Measurements from ENCODE around the gene COBLL1. TPM values are rescaled to one million over a fixed set of nuclear protein-coding genes. Genes with fewer than 3 reads are reported as not detected.
A peak's percentile ranks its signal among the peaks of the same experiment; 100 is the strongest.

Gene COBLL1, protein sequence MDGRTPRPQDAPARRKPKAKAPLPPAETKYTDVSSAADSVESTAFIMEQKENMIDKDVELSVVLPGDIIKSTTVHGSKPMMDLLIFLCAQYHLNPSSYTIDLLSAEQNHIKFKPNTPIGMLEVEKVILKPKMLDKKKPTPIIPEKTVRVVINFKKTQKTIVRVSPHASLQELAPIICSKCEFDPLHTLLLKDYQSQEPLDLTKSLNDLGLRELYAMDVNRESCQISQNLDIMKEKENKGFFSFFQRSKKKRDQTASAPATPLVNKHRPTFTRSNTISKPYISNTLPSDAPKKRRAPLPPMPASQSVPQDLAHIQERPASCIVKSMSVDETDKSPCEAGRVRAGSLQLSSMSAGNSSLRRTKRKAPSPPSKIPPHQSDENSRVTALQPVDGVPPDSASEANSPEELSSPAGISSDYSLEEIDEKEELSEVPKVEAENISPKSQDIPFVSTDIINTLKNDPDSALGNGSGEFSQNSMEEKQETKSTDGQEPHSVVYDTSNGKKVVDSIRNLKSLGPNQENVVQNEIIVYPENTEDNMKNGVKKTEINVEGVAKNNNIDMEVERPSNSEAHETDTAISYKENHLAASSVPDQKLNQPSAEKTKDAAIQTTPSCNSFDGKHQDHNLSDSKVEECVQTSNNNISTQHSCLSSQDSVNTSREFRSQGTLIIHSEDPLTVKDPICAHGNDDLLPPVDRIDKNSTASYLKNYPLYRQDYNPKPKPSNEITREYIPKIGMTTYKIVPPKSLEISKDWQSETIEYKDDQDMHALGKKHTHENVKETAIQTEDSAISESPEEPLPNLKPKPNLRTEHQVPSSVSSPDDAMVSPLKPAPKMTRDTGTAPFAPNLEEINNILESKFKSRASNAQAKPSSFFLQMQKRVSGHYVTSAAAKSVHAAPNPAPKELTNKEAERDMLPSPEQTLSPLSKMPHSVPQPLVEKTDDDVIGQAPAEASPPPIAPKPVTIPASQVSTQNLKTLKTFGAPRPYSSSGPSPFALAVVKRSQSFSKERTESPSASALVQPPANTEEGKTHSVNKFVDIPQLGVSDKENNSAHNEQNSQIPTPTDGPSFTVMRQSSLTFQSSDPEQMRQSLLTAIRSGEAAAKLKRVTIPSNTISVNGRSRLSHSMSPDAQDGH
- 38.3 TPM for polyA plus RNA-seq
- long read RNA-seq, donor 1, full-length matches to known transcripts = 4 of 4 reads
- long read RNA-seq, donor 1, partial matches to known transcripts = 0 of 4 reads
- long read RNA-seq, donor 1, other reads (novel, unspliced or antisense) = 0 of 4 reads
- long read RNA-seq, donor 2, full-length matches to known transcripts = 5 of 5 reads
- long read RNA-seq, donor 2, partial matches to known transcripts = 0 of 5 reads
- long read RNA-seq, donor 2, other reads (novel, unspliced or antisense) = 0 of 5 reads
- long read RNA-seq, donor 3 = 0 reads
- long read RNA-seq, donor 4, full-length matches to known transcripts = 1 of 1 reads
- long read RNA-seq, donor 4, partial matches to known transcripts = 0 of 1 reads
- long read RNA-seq, donor 4, other reads (novel, unspliced or antisense) = 0 of 1 reads
- long read RNA-seq, donor 5, full-length matches to known transcripts = 3 of 3 reads
- long read RNA-seq, donor 5, partial matches to known transcripts = 0 of 3 reads
- long read RNA-seq, donor 5, other reads (novel, unspliced or antisense) = 0 of 3 reads
- long read RNA-seq, donor 6, full-length matches to known transcripts = 7 of 7 reads
- long read RNA-seq, donor 6, partial matches to known transcripts = 0 of 7 reads
- long read RNA-seq, donor 6, other reads (novel, unspliced or antisense) = 0 of 7 reads
- long read RNA-seq, donor 7, full-length matches to known transcripts = 2 of 2 reads
- long read RNA-seq, donor 7, partial matches to known transcripts = 0 of 2 reads
- long read RNA-seq, donor 7, other reads (novel, unspliced or antisense) = 0 of 2 reads
- long read RNA-seq, donor 8, full-length matches to known transcripts = 9 of 9 reads
- long read RNA-seq, donor 8, partial matches to known transcripts = 0 of 9 reads
- long read RNA-seq, donor 8, other reads (novel, unspliced or antisense) = 0 of 9 reads
- long read RNA-seq, donor 9, full-length matches to known transcripts = 5 of 5 reads
- long read RNA-seq, donor 9, partial matches to known transcripts = 0 of 5 reads
- long read RNA-seq, donor 9, other reads (novel, unspliced or antisense) = 0 of 5 reads
- long read RNA-seq, donor 10, full-length matches to known transcripts = 7 of 7 reads
- long read RNA-seq, donor 10, partial matches to known transcripts = 0 of 7 reads
- long read RNA-seq, donor 10, other reads (novel, unspliced or antisense) = 0 of 7 reads
- long read RNA-seq, donor 11, full-length matches to known transcripts = 5 of 5 reads
- long read RNA-seq, donor 11, partial matches to known transcripts = 0 of 5 reads
- long read RNA-seq, donor 11, other reads (novel, unspliced or antisense) = 0 of 5 reads

DNA sequence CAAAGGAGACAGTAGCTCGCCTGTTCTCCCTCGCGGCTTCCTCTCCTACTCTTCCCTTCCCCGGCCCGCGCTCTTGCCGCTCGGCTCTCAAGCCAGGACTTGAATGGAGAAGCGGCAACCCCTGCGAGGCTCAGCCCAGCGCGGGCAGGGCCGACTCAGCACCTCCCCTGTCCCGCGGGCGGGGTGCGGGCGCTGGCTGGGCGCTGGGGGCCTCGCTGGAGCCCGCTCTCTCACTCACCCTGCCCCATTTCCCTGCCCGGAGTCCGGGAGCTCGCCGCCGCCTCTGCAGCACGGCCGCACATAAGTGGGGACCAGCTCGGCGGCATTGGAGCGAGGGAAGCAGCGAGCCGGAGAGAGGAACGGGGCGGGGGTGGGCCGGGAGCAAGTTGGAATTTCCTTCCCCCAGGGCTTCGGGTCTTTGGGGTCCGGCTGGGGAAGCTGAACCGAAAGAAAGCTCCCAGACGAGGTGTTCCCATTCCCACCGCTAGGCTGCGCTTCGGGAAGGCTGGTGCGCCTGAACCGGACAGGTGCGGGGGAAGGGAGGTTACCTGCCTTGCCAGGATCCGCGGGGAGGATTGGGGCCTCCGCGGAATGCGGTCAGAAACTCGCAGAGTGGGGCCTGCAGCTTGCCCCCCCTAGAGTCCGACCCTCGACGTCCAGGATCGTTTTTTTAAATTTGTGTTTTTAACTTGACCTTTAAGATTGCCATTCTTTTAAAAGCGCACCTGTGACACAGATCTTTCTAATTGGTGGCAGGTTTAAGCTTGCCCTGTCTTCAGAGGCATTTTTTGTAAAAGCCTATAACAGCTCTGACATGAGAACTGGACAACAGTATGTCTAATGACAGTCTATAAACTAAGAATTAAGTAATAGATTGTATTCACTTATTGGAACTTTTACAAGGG, at the start of gene COBLL1:
Gene COBLL1, minus strand, starts transcription at position 105 of the 905 bp plus-strand sequence. CDS start 627 bp downstream, outside the sequence.
- Histone ChIP-seq H3K27ac (ENCODE audit: low read length) (peak within 1 kb of the TSS; percentile 96), H3K36me3 (ENCODE audit: control insufficient read depth, insufficient read depth, low read length) (no peaks in the 10 kb centered on the region), H3K27me3 (ENCODE audit: control insufficient read depth, insufficient read depth, low read length) (no peaks in the 10 kb centered on the region), H3K9me3 (ENCODE audit: control insufficient read depth, low read depth, low read length) (no peaks in the 10 kb centered on the region), H3K4me3 (ENCODE audit: low read length) (peak within 1 kb of the TSS; percentile 74), H3K4me1 (ENCODE audit: control insufficient read depth, insufficient read depth, low read length) (peaks cover 4% of the 10 kb centered on the region)
- no CpG with 5 or more reads among the region's 57 CpGs for WGBS (ENCODE audit: insufficient coverage, low lambda C conversion rate)
- DNase-seq = peak; percentile 88 to 94

DNA sequence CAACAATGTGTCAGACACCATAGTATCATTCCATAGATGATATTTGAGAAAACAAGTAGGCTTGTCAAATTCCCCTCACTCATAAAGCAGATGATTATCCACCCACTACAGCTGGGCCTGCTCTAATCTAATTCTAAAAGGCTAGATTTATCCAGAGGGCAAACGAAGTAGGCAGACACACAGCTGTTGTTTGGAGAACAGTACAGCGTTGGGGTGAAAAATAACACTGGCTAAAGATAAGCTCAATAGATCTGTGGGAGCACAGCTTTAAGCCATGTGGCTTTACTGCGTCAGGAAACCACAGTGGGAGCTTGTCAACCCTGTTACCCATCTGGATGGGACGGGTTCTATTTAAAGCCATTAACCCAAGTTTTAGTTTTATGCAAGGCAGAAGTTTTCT, 48.9 kb upstream of the COBLL1 start:
- H3K9me3 ChIP-seq (ENCODE audit: control insufficient read depth, low read depth, low read length) = no peaks in the 10 kb centered on the region
- no peak for DNase-seq
- 28% methylated on average over 3 of the region's 4 CpGs for WGBS (ENCODE audit: insufficient coverage, low lambda C conversion rate)
- peaks cover 8% of the 10 kb centered on the region for H3K4me1 ChIP-seq (ENCODE audit: control insufficient read depth, insufficient read depth, low read length)
- H3K27ac ChIP-seq (ENCODE audit: low read length) = no peak overlapping the region
- H3K36me3 ChIP-seq (ENCODE audit: control insufficient read depth, insufficient read depth, low read length) = no peaks in the 10 kb centered on the region
- no peaks in the 10 kb centered on the region for H3K27me3 ChIP-seq (ENCODE audit: control insufficient read depth, insufficient read depth, low read length)
- H3K4me3 ChIP-seq (ENCODE audit: low read length) = no peak overlapping the region

DNA sequence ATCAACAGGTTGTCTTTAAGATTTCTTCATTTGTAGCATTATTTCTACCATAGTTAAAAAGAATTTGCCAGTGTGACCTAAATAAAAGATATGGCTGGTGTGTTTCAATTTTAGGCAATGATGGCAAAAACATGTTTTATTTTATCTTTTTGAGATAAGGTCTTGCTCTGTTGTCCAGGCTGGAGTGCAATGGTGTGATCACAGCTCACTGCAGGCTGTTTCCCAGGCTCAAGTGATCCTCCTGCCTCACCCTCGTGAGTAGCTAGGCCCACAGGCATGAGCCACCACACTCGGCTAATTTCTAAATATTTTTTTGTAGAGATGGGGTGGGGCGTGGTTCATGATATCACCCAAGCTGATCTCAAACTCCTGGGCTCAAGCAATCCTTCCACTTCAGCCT, 47.0 kb upstream of the COBLL1 start:
- no peaks in the 10 kb centered on the region for H3K9me3 ChIP-seq (ENCODE audit: control insufficient read depth, low read depth, low read length)
- peak overlapping the region; percentile 79 for H3K27ac ChIP-seq (ENCODE audit: low read length)
- H3K4me1 ChIP-seq (ENCODE audit: control insufficient read depth, insufficient read depth, low read length) = peaks cover 8% of the 10 kb centered on the region
- DNase-seq = no peak
- H3K4me3 ChIP-seq (ENCODE audit: low read length) = no peak overlapping the region
- no peaks in the 10 kb centered on the region for H3K36me3 ChIP-seq (ENCODE audit: control insufficient read depth, insufficient read depth, low read length)
- WGBS (ENCODE audit: insufficient coverage, low lambda C conversion rate) = no CpG with 5 or more reads among the region's 3 CpGs
- H3K27me3 ChIP-seq (ENCODE audit: control insufficient read depth, insufficient read depth, low read length) = no peaks in the 10 kb centered on the region

DNA sequence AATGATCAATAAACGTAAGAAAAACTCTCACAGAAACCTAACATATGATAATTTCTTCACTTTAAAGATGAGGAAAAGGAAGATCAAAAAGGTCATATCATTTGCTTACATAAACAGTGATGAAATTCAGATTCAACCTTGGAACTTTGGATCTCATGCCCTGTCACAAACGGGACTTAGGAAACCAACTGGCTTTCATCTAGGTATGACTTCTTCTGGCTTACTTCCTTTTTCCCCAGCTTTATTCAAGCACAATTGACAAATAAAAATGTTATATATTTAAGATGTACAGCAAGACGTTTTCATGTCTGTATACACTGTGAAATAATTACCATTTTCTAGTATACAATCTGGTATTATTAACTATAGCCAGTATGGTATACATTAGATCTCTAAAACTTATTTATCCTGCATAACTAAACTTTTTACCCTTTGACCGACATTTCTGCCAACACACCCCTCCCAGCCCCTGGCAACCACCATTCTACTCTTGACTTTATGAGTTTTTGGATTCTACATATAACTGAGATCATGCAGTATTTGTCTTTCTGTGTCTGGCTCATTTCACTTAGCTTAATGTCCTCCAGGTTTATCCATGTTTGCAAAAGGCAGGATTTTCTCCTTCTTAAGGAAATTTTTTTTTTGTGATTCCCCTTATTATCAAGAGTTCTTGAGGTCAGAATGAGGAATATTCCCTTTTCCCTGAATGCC, 46.0 kb upstream of the COBLL1 start:
- no peaks in the 10 kb centered on the region for H3K9me3 ChIP-seq (ENCODE audit: control insufficient read depth, low read depth, low read length)
- peaks cover 8% of the 10 kb centered on the region for H3K4me1 ChIP-seq (ENCODE audit: control insufficient read depth, insufficient read depth, low read length)
- DNase-seq = peak; percentile 77 to 90
- no peaks in the 10 kb centered on the region for H3K36me3 ChIP-seq (ENCODE audit: control insufficient read depth, insufficient read depth, low read length)
- no peak overlapping the region for H3K4me3 ChIP-seq (ENCODE audit: low read length)
- WGBS (ENCODE audit: insufficient coverage, low lambda C conversion rate) = 26% methylated on average over 2 of the region's 4 CpGs
- no peaks in the 10 kb centered on the region for H3K27me3 ChIP-seq (ENCODE audit: control insufficient read depth, insufficient read depth, low read length)
- H3K27ac ChIP-seq (ENCODE audit: low read length) = peak overlapping the region; percentile 79

DNA sequence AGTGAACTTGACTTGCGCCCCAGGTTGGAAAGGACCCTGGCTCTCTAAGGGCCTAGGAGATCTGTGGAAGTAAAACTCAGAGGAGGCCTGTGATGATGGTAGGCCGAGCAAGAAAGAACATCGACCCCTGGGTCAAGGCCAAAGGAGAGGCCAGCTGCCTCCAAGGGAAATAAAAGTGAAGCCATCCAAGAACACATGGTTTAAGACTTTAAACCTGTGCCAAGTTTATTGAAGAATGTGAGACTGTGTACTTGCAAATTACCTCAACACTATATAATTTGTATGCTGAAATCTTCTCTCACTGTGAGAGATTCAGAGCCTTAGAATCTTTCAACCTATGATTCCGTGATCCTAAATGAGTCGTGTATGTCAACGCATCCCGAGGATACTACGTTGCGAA, 40.7 kb upstream of the COBLL1 start:
- peak overlapping the region; percentile 8 for H3K27ac ChIP-seq (ENCODE audit: low read length)
- H3K36me3 ChIP-seq (ENCODE audit: control insufficient read depth, insufficient read depth, low read length) = no peaks in the 10 kb centered on the region

DNA sequence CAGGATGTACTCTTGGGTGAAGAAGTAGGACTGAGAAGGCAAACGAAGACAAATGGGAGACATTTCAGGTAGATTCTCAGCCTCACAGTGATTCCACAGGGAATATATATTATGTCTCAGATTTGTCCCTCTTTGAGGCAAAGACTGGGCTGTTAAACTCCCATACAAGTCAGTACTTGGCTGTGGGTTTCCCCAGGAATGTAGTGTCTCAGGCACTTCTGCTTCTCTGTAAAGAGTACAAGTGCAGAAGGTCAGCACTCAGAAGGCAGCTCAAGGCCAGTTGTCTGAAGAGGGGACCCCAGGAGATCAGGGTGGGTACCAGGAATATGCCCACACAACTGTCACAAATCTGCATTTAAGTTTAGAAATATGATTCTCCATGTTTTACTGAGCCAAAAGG, 39.9 kb upstream of the COBLL1 start:
- no peak for DNase-seq
- Histone ChIP-seq H3K27me3 (ENCODE audit: control insufficient read depth, insufficient read depth, low read length) (no peaks in the 10 kb centered on the region), H3K27ac (ENCODE audit: low read length) (no peak overlapping the region), H3K36me3 (ENCODE audit: control insufficient read depth, insufficient read depth, low read length) (no peaks in the 10 kb centered on the region), H3K4me1 (ENCODE audit: control insufficient read depth, insufficient read depth, low read length) (no peaks in the 10 kb centered on the region), H3K9me3 (ENCODE audit: control insufficient read depth, low read depth, low read length) (no peaks in the 10 kb centered on the region), H3K4me3 (ENCODE audit: low read length) (no peak overlapping the region)
- WGBS (ENCODE audit: insufficient coverage, low lambda C conversion rate) = no CpG with 5 or more reads among the region's 1 CpG

More for the DNA sequence above, 40.7 kb upstream of the COBLL1 start:
- DNase-seq = peak; percentile 20 to 70
- H3K4me3 ChIP-seq (ENCODE audit: low read length) = no peak overlapping the region
- no CpG with 5 or more reads among the region's 9 CpGs for WGBS (ENCODE audit: insufficient coverage, low lambda C conversion rate)
- H3K27me3 ChIP-seq (ENCODE audit: control insufficient read depth, insufficient read depth, low read length) = no peaks in the 10 kb centered on the region
- H3K4me1 ChIP-seq (ENCODE audit: control insufficient read depth, insufficient read depth, low read length) = no peaks in the 10 kb centered on the region
- H3K9me3 ChIP-seq (ENCODE audit: control insufficient read depth, low read depth, low read length) = no peaks in the 10 kb centered on the region

DNA sequence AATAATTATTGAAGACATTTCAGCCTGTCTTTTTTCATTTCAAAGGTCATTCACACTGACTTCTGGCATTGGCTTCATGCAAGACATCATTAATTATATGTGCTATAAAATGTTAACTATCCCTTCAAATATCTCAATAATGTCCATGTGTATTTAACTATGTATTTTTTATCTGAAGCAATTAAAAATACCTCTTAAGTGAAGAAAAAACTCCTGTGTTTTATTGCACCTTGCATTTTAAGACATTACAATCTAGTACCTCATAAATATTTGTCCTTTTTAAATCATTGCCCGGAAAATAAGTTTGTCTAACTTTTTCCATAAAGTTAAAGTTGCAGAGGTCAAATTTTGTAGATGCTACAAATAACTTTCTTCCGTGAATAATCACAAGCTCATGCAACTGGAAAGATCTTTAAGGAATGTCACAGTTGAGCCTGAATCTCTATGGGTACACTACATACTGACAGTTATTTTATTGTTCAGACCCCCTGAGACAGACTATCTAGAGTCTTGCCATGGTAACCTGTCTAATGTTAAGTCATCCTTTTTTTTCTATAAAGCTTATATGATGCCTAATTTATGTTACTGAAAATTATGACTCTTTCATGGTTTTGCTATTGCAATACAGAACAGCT, 38.4 kb upstream of the COBLL1 start:
- no peaks in the 10 kb centered on the region for H3K9me3 ChIP-seq (ENCODE audit: control insufficient read depth, low read depth, low read length)
- no peak overlapping the region for H3K4me3 ChIP-seq (ENCODE audit: low read length)
- no peak for DNase-seq
- no peaks in the 10 kb centered on the region for H3K36me3 ChIP-seq (ENCODE audit: control insufficient read depth, insufficient read depth, low read length)
- H3K27ac ChIP-seq (ENCODE audit: low read length) = no peak overlapping the region
- 40% methylated on average over 1 of the region's 2 CpGs for WGBS (ENCODE audit: insufficient coverage, low lambda C conversion rate)
- no peaks in the 10 kb centered on the region for H3K4me1 ChIP-seq (ENCODE audit: control insufficient read depth, insufficient read depth, low read length)
- no peaks in the 10 kb centered on the region for H3K27me3 ChIP-seq (ENCODE audit: control insufficient read depth, insufficient read depth, low read length)
